Glutamatergic neuron (in vitro differentiated cells): ENCODE results near the gene CALM3. TPM values are rescaled to one million over a fixed set of nuclear protein-coding genes. Genes with fewer than 3 reads are reported as not detected.
A peak's percentile ranks its signal among the peaks of the same experiment; 100 is the strongest.

Source experiments
- DNase-seq: peaks from one replicate; pipeline ENCODE4 v3.0.0; 2022
- H3K27ac Mint-ChIP-seq: one replicate; pipeline ENCODE4 v1.8.0; 2020; ENCODE audit warnings: mild to moderate bottlenecking, mixed read lengths, inconsistent platforms; ENCODE audit not compliant: unreplicated experiment
- H3K27me3 Mint-ChIP-seq: one replicate; pipeline ENCODE4 v1.8.0; 2020; ENCODE audit warnings: mild to moderate bottlenecking, moderate library complexity, mixed read lengths, inconsistent platforms; ENCODE audit not compliant: unreplicated experiment
- H3K36me3 Mint-ChIP-seq: one replicate; pipeline ENCODE4 v1.8.0; 2020; ENCODE audit warnings: mild to moderate bottlenecking, mixed read lengths, inconsistent platforms; ENCODE audit not compliant: unreplicated experiment
- H3K4me1 Mint-ChIP-seq: one replicate; pipeline ENCODE4 v1.8.0; 2020; ENCODE audit warnings: mild to moderate bottlenecking, low read depth, mixed read lengths, inconsistent platforms; ENCODE audit not compliant: unreplicated experiment
- H3K4me3 Mint-ChIP-seq: one replicate; pipeline ENCODE4 v1.8.0; 2020; ENCODE audit warnings: mild to moderate bottlenecking, mixed read lengths, inconsistent platforms; ENCODE audit not compliant: unreplicated experiment
- H3K9me3 Mint-ChIP-seq: one replicate; pipeline ENCODE4 v1.8.0; 2020; ENCODE audit warnings: mild to moderate bottlenecking, moderate library complexity, mixed read lengths, inconsistent platforms; ENCODE audit not compliant: unreplicated experiment
- CTCF ChIP-seq: fragments of 200-600 bp; sonication (generic); IDR thresholded peaks from one replicate; pipeline ENCODE4 v1.5.0; 2021; ENCODE audit not compliant: partially characterized antibody, unreplicated experiment
- total RNA-seq: library from RNA; stranded (reverse); fragmentation: NEBNext Ultra II Directional; extraction: Animal tissue kit (Norgen Biotek cat#: 25700); gene quantifications from one replicate; pipeline ENCODE4 v1.2.1, GENCODE V29; 2021; ENCODE audit not compliant: unreplicated experiment

CALM3 gene
- total RNA-seq, 1 donor from 2014 or later, result 845 TPM

- H3K4me1 Mint-ChIP-seq, result peaks cover 23% of the 10 kb centered on the region
- H3K4me3 Mint-ChIP-seq, result no peak overlapping the region
- peaks cover 9% of the 10 kb centered on the region for H3K36me3 Mint-ChIP-seq
- TF ChIP-seq CTCF, result no peak
- peaks cover 10% of the 10 kb centered on the region for H3K27me3 Mint-ChIP-seq
- no peak overlapping the region for H3K27ac Mint-ChIP-seq
- no peak for DNase-seq
- peaks cover 13% of the 10 kb centered on the region for H3K9me3 Mint-ChIP-seq
Observed at GRCh38 chr19:46609511-46610412, 8.6 kb downstream of the CALM3 start.

GRCh38 chr19:46610413-46610775, 9.3 kb downstream of the CALM3 start:
- no peak for TF ChIP-seq CTCF
- peaks cover 23% of the 10 kb centered on the region for H3K4me1 Mint-ChIP-seq
- H3K27me3 Mint-ChIP-seq, result peaks cover 10% of the 10 kb centered on the region
- H3K4me3 Mint-ChIP-seq, result no peak overlapping the region
- DNase-seq, result no peak
- H3K36me3 Mint-ChIP-seq, result peaks cover 9% of the 10 kb centered on the region
- peak overlapping the region; percentile 28 for H3K27ac Mint-ChIP-seq
- H3K9me3 Mint-ChIP-seq, result peaks cover 13% of the 10 kb centered on the region

GRCh38 chr19:46610851-46611770, 10.0 kb downstream of the CALM3 start:
- H3K36me3 Mint-ChIP-seq, result peaks cover 9% of the 10 kb centered on the region
- peaks cover 10% of the 10 kb centered on the region for H3K27me3 Mint-ChIP-seq
- DNase-seq, result no peak
- peak overlapping the region; percentile 34 for H3K4me3 Mint-ChIP-seq
- peaks cover 20% of the 10 kb centered on the region for H3K4me1 Mint-ChIP-seq
- H3K9me3 Mint-ChIP-seq, result peaks cover 15% of the 10 kb centered on the region
- no peak for TF ChIP-seq CTCF
- peak overlapping the region; percentile 28 for H3K27ac Mint-ChIP-seq

GRCh38 chr19:46611776-46612175, 10.6 kb downstream of the CALM3 start:
- no peak for TF ChIP-seq CTCF
- H3K4me3 Mint-ChIP-seq, result no peak overlapping the region
- peaks cover 15% of the 10 kb centered on the region for H3K9me3 Mint-ChIP-seq
- H3K36me3 Mint-ChIP-seq, result peaks cover 9% of the 10 kb centered on the region
- H3K4me1 Mint-ChIP-seq, result peaks cover 17% of the 10 kb centered on the region
- no peak for DNase-seq
- peaks cover 13% of the 10 kb centered on the region for H3K27me3 Mint-ChIP-seq
- H3K27ac Mint-ChIP-seq, result no peak overlapping the region
